Activated CD4-positive, alpha-beta T cell treated with anti-CD3 and anti-CD28 coated beads, Interleukin-10, Interleukin-2, amounts not matched to agents 100 ng/mL and 50 ng/mL, durations not matched to agents 16 hours and 8 hours (primary cell): ENCODE results near the gene CROCC2.

ENCODE experiments used
- DNase-seq: peaks from one replicate; pipeline ENCODE4 v3.0.0-alpha.2; 2020

The CROCC2 gene

DNA sequence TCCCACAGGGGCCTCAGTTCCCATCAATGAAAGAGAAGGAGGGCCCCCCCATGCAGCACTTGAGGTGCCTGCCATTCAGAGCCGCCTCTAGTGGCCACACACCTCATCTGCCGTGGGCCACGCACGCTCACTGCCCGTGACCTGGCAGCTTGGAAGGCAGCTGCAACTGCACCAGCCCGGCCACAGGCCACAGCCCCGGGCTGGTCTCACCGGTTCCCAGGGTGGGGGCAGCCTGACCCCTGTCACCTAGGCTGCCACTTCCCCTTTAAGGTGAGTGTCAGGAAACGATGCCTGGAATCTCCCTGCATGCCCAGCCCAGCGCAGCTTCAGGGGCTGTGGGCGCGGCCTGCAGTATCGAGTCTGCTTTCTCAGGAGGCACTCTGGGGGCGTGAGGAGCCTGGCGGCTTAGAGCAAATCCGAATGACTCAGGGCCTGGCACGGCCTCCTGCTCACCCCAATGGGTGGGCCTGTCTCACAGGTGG, 12.7 kb upstream of the CROCC2 start:
- no peak for DNase-seq

DNA sequence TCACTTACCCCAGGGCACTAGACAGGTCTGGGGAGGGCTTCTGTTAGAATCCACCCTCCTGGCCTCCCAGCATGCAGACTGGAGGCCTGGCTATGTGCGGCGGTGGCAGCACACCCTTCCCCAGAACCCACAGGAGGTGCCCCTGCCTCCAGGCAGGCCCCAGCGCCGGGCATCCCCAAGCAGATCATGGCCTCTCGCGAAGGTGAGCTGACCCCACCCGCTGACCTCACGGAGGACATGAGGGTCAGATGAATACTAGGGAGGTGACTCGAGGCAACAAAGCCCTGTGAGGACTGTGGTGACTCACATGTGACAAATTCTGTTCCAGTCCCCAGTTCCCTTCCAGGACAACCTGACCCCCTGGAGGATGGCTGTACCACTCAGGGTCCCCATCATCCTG, 12.1 kb upstream of the CROCC2 start:
- no peak for DNase-seq

DNA sequence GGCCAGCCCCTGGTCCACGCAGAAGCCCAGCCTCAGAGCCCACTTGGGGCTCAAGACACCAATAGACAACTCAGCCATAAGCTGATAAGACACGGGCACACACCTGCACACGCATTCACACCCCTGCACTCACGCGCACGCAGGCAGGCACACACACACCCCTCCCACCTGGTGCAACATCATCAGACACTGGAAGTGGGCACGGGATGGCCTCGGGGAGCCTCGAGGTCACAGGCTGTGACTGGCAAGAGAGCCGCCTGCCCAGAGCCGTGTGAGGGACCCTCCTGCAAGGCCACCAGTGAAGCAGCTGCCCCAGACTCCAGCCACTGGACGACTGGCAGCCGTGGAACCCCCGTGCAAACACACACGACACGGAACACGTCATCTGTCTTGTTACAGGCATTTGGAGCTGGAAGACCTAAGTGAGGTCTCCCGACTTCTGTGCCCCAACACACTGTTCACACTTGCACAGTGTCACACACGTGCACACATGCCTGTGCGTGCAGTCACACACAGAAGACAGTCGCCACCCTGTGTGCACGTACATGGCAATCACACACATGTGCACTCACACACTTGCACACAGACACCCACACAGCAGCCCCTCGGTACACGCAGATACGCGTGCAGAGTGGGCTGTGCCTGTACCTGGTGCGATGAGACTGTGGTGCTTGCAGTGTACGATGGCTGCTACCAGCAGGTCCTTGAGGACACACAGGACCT, 11.1 kb upstream of the CROCC2 start:
- DNase-seq: no peak

DNA sequence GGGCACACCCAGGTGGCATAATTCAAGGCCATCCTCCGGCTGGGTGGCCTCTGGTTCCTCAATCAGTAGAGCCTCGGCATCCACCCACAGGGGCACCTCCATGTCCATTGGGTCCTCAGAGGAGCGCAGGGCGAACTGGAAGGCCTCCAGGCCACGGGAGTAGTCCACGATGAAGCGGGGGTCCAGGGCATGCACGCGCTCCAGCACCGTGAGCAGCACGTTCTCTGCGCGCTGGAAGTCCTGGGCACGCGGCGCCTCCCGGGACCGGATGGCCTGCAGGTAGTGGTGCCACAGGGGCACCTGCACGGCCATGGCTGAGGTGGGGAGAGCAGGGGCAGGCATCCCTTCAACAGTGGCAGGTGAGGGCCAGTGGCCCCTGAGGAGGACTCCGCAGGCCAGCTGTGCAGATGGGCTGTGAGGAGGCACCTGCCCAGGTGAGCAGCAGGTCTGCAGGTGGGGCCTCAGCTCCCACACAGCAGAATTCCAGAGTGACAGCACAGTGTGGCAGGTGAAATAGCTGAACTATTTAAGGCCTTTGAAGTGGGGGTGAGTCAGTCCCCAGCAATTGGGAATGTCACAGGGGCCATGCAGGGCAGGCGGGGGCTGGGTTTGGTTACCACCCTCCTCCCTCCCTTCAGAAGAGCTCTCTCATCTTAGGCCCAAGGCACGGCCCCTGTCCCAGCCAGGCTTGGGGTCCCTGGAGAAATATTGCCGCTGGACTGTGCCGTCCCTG, 10.3 kb upstream of the CROCC2 start, which contains the start of gene MAB21L4:
MAB21L4 (minus strand) TSS at position 501 of the 733 bp plus-strand sequence; CDS start at position 342, 159 bp downstream.
- no peak for DNase-seq

DNA sequence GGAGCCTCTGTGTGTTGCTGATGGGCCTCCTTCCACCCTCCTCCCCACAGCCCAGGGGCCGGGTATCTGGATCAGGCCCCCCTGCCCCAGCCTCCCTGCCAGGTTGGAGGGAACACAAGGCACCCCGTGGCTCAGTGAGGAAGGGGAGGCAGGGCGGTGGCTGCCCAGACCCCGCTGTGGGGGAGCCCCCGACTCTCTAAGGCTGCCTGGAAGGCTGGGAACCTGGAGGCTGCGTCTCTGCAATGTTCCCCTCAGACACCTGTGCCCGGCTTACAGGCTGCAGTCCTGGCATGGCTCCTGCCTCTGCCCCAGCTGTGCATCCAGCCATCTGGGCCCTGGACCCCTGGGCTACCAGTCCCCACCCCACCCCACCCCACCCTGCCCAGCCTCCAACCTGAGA, 9.7 kb upstream of the CROCC2 start:
- no peak for DNase-seq

DNA sequence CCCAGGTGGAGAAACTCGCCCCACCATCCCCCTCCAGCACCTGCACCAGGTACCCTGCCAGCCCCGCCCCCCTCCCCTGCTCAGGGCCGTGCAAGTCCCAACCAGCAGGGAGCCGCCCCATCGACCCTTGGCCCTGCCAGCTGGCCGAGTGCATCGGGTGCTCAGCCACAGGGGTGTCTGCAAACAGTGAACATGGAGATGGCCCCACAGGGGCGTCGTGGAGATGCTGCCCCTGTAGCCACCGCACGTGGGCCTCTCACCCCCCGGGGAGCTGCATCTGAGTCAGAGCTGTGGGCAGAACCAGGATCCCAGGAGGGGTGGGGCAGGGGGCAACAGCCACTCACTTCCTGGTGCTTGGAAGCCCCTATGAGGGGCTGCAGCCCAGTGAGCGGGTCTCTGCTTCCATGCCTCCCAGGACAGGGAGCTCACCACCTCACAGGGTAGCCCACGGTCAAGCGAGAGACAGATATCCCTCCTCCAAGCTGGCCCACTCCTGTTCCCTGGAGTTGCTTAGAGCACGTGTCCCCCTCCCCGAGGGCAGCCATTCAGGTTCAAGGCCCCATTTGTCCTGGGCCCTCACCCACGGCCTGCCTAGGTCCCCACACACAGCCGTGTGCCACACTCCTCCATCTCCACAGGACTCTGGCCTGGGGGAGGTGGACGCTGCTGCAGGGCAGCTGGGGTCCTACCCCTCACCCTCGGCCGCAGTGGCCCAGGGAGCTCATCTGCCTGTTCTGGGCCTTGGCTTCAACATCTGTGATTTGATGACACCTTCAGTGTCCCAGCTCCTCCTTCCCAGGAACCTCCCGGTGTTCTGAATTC, 9.1 kb upstream of the CROCC2 start:
- DNase-seq: no peak

DNA sequence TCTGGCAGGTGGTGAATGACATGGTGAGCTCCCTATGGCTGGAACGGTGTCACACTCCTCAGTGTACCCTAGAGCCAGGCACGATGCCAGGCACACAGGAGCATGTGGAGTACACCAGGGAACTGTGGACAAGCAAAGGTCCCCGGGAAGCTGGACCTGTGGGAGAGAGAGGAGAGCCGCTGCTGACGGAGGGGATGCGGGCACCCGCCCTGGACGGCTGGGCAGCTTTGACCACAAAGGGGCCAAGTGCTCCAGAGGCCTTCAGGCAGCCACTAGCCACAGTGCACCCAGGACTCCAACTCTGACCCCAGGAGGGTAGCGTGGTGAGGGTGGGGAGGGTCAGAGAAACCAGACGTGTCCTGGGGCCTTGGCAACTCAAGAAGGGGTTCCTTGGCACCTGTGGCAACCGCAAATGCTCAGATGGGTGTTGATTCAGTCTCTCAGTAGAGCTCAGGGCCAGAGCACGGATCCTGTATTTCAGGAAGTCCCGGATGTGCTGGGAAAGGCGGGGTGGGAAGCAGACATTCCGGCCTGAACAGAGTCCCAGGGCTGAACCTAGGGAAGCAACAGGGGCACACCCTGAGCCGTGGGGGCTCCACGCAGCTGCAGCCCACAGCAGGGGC, 7.9 kb upstream of the CROCC2 start:
- no peak for DNase-seq

DNA sequence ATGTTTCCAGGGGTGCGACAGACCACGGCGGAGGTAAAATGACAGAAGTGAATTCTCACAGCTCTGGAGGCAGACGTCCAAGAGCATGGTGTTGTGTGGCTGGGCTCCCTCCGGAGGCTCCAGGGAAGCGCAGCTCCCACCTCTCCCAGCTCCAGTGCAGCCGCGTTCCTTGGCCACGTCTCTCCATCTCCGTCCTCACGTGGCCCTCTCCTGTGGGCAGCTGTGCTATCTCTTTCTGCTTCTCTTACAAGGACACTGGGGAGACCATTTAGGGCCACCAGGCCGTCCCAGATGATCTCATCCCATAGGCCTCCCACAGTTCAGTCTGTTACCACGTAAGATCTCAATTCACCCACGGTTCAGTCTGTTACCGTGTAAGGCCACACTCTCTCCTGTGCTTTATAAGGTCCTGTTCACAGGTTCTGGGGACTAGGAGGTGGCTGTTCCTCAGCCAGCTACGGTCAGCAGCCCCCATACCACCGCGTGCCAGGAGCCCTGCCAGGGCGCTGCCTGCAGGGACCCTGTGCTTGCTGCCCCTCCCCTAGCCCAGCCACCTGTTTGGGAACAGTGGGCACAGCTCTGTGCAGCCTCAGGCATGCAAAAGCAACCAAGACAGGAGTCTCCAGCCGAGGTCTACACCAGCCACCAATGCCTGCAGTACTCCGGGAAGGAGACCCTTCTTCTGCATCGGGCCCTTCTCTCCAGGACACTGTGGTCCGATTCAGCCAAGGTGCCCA, 7.2 kb upstream of the CROCC2 start:
- DNase-seq: no peak

DNA sequence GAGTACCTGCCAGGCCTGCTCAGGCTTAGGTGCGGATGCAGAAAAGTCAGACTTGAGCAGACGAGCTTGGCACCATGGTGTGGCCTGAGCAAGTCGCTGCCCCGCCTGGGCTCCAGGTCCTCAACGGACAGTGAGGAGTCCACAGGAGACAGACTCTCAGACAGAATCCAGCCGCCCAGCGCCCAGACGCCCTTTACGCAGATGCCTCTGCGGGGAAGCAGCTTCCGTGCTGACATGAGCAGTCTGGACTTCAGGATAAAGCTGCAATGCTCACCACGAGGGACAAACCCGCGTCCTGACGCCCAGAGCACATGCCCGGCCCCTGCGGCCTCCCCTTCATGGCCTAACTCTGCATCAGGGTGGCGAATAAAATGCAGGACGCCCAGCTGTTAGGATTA, 6.7 kb upstream of the CROCC2 start:
- no peak for DNase-seq

DNA sequence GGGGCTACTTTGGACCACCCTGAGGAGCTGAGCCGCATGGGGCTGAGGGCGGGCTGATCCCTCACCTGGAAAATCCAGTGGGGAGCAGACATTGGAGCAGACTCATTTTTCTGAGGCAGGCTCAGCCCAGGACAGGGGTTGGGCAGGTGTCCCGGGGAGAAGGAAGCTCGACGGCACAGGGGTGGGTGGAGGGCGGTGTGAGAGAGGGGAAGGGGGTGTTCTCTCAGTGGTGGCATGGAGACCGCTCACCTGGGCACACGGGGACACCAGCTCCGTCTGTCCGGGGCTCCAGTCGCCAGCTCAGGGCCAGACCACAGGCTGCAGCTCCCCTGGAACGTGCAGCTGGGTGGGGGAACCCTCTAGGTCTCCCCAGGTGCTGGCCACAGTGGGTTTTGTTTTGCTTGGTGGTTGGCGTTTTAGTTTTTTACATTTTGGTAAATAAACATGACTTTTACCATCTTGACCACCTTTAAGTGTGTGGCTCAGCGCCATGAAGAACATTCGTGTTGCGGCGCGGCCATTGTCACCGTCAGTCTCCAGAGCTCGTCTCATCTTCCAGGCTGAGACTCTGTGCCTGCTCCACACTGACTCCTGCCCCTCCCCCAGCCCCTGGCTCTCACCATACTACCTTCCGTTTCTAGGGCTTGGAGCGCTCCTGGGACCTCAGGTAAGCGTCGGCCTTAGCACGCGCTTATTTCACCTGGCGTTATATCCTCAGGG, 5.8 kb upstream of the CROCC2 start:
- DNase-seq: no peak

DNA sequence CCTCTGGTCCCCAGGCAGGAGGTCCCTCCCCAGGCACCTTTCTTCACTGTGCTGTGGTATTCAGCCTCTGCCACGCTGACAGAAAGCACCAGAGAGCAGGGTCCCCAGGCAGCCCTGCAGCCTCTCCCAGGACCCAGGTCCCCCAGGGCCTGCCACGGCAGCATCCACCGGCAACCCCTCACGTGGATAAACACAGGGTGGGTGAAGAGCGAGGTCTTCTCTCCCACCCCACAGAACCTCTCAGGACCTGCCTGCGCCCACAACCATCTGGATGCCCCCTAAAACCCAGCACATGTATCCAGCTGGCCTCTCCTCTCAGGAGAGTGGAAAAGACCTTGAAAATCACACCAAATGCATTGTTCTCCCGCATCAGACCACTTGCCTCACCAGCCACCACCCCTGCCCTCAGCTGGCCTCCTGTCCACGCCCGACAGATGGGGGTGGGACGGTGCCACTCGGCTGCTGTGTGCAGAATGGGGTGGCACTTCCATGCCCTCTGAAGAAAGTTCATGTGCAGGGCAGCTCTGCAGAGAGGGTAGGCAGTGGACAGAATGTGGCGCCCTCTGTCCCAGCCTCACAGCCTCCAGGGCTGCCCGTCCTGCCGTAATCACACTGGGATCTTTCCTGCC, 4.0 kb upstream of the CROCC2 start:
- DNase-seq: no peak

DNA sequence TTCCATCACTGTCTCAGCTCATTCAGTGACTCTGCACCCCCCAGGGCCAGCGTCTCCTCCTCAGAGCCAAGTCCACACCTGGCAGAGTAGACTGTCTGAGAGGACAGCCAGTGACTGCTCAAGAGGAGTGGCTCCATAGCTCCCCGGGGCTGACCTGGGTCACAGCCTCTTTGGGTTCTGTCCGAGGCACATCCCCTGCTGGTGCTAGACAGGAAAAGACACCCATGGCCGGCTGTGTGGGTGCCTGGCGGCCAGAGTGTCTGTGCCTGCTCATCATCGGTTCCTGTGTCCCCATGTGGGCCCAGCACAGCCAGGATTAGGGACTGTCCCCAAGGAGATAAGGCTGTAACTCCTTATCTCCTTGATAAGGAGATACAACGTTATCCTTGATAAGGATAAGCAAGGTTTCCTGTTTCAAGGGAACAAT, 3.5 kb upstream of the CROCC2 start:
- DNase-seq: no peak

DNA sequence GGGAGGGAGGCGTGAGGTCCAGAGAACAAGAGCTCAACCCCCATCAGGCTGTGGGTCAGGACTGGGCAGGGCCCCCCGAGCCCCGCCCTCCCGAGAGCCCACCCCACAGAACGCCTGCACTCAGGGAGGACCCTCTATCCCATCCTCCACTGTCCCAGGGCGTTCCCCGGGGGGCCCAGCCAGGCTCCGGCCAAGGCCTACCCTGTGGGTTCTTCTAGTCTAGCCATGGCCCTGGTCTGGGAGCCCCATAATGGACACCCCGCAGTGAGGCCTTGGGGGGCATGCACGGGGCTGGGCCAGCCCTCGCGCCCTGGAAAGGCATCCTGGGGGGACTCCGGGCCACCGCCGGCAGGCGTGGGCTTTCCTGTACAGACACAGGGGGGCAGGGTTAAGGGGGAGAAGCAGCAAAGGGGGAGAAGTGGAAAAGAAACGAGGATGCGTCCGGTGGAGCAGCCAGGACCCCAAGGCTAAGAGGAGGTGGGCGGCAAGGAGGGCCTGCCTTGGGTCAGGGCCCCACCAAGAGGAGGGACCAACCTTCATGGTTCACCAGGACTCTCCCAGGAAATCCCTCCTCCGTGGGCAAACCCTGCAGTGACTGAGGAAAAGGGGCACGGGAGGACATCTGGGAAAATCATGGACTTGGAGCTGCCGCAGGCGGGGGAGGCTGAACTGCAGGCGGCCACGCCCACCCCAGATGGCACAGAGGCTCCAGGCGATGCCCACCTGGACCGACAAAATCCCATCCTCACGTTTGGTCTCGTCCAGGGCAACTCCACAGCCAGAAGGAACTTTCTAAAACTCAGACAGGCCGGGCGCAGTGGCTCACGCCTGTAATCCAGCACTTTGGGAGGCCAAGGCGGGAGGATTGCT, 2.7 kb upstream of the CROCC2 start:
- DNase-seq: no peak

DNA sequence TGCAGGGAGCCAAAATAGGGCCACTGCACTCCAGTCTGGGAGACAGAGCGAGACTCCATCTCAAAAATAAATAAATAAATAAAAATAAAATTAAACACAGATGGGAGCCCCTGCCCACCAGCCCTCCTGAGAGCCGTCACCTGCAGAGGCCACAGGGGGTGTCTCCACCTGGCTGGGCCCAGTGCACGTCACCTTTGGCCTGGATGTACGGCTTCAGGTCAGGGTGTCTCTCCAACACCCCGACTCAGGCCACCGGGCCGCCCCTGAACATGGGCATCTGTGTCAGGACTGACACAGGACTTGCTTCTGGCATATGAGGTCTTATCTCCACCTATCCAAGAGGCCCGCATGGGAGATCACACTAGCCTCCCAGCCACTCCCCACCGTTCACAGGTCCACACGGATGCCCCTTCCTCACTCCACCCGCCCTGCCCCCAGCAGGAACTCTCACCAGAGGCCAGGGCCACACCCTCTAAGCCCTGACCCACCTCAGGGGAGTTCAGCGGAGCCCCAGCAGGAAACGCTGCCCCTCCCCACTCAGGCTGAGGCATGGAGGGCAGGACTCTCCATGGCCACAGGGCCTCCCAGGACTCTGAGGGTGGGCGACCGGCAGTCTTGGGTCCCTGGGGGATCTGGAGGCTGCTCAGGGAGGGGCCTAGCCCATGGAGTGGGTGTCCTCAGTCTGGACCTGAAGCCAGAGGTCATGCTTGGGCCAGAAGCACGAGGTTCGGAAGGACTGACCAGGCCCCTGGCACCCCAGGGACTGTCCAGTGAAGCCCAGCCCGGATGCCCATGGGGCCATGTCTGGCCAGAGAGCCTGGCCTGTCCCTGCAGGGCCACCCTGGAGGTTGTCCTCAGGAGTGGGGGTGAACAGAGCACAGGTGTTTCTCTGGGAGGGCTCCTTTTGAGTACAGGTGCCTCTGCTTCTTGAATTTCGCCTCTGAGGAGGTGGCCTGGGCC, 1.6 kb upstream of the CROCC2 start:
- DNase-seq: no peak

DNA sequence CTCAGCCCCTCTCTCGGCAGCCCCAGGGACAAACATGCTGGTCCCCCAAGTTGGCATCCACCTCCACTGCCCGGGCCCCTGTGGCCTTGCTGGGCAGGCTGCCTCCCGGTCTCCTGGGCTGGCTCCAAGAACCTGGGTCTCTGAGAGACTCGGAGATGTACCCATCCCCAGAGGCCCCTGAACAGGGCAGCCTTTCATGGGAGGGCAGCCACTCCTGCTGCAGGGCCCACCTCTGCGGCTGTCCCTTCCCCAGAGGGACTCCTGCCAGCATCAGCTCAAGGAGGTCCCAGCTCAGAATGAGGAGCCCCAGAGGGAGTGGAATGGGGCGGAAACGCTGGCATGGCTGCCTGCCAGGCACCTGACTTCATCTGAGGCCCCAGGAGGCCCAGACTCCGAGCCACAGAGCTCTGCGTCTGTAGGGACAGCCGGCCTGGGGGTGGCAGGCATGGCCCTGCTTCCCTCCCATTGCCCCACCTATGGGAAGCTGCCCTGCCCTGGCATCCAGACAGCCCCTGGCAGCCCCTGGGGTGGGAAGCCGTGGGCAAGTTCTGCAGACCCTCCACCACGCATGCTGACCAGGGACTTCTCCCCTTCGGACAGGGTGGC, 857 bp upstream of the CROCC2 start:
- no peak for DNase-seq

DNA sequence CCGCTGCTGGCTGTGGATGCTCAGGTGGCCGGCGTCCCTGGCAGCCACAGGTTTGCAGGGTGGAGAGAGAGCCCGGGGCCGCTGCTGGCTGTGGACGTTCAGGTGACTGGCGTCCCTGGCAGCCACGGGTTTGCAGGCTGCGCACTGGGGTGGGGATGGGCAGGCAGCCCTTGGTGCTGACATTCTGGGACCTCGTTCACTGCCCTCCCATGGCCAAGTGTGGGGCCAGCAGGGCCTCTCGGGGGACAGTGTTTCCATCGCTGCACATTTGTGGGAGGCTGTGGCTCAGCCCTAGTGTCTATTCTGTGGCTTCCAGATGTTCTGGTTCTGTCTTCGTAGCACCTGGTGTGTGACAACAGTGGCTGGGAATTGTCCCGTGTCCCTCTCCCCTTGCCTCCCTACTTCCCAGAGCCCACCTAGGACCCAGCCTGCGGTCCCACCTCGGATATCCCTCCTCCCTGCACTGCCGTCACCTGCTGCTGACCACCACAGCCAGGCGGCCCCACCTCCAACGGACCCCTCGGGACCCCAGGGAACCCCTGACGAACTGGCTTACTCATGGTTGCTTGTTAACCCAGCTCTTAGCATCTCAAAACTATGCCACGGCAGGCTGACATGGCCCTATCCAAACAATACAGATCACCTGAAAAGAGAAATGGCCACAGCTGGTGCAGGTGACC, 915 bp downstream of the CROCC2 start:
- DNase-seq: no peak

DNA sequence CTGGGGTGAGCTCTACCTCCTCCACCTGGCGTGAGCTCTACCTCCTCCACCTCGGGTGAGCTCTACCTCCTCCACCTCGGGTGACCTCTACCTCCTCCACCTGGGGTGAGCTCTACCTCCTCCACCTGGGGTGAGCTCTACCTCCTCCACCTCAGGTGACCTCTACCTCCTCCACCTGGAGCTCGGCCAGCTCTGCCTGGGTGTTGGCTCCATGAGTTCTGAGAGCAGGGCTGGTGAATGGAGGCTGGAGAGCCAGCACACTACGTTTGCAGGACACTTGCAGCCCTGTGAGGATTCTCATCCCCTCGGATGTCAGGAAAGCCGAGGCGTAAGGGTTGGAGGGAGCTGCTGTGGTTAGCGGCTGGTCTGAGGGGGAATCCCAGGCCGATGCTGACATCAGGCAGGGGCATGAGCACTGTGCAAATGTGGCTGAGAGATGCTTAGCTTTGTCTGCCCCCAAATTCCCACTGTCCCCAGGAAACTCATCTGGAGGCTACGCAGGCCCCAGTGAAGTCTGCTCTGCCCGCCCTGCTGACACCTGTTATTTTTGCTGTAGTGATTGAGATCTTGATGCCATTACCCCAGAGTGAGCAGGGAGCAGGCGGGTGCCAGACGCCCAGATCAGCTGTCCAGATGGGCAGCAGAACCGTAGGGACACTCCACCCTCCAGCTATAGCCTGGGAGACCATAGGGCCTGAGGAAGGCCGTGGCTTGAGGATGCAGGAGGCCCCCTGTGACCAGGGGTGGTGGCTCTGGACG, 3.3 kb downstream of the CROCC2 start:
- no peak for DNase-seq
